GM23338 (cell line): Measurements from ENCODE around the gene KCNMA1. TPM values are rescaled to one million over a fixed set of nuclear protein-coding genes. Genes with fewer than 3 reads are reported as not detected.

ENCODE experiments used
- ATAC-seq: fragments of 200-7000 bp; cut with Tn5 transposase; 3 replicates; pipeline ENCODE4 v1.9.1; 2020
- DNase-seq: peaks from one replicate; pipeline ENCODE4 v3.0.0-alpha.2; 2015; ENCODE audit warnings: low spot score
- H2AFZ ChIP-seq: fragments of 200-600 bp; sonication (generic); 2 replicates; pipeline ENCODE4 v1.8.0; 2016; ENCODE audit warnings: antibody characterized with exemption, mild to moderate bottlenecking, moderate library complexity
- H3F3A ChIP-seq: fragments of 200-600 bp; sonication (generic); replicated peaks from 2 replicates; pipeline ENCODE4 v1.8.0; 2017; ENCODE audit warnings: antibody characterized with exemption, mixed run types, low read depth
- H3K27ac ChIP-seq: fragments of 200-600 bp; sonication (generic); 2 replicates; pipeline ENCODE4 v1.6.1; 2016; ENCODE audit warnings: low read depth
- H3K27me3 ChIP-seq: fragments of 200-600 bp; sonication (generic); 2 replicates; pipeline ENCODE4 v1.8.0; 2016; ENCODE audit warnings: mild to moderate bottlenecking, mixed run types, moderate library complexity; ENCODE audit not compliant: insufficient read depth
- H3K36me3 ChIP-seq: fragments of 200-600 bp; sonication (generic); 2 replicates; pipeline ENCODE4 v1.8.0; 2016; ENCODE audit warnings: mild to moderate bottlenecking; ENCODE audit not compliant: insufficient read depth
- H3K4me1 ChIP-seq: fragments of 200-600 bp; sonication (generic); 2 replicates; pipeline ENCODE4 v1.8.0; 2016; ENCODE audit warnings: mild to moderate bottlenecking, moderate library complexity; ENCODE audit not compliant: insufficient read depth
- H3K4me2 ChIP-seq: fragments of 200-600 bp; sonication (generic); 2 replicates; pipeline ENCODE4 v1.7.1; 2017; ENCODE audit warnings: mixed run types
- H3K4me3 ChIP-seq: fragments of 200-600 bp; sonication (generic); 2 replicates; pipeline ENCODE4 v1.6.1; 2016; ENCODE audit warnings: mixed run types
- H3K79me2 ChIP-seq: fragments of 200-600 bp; sonication (generic); replicated peaks from 2 replicates; pipeline ENCODE4 v1.8.0; 2017; ENCODE audit warnings: mild to moderate bottlenecking; ENCODE audit not compliant: insufficient read depth
- H3K9me2 ChIP-seq: fragments of 200-600 bp; sonication (generic); 2 replicates; pipeline ENCODE4 v1.8.0; 2017; ENCODE audit not compliant: insufficient read depth
- H4K20me1 ChIP-seq: fragments of 200-600 bp; sonication (generic); replicated peaks from 2 replicates; pipeline ENCODE4 v1.8.0; 2017; ENCODE audit warnings: mild to moderate bottlenecking; ENCODE audit not compliant: insufficient read depth
- H3K27ac Mint-ChIP-seq: 2 replicates; pipeline ENCODE4 v1.8.0; 2020; ENCODE audit warnings: inconsistent platforms, mild to moderate bottlenecking, moderate library complexity, mixed read lengths
- H3K27me3 Mint-ChIP-seq: 3 replicates; pipeline ENCODE4 v1.8.0; 2022; ENCODE audit warnings: low read depth, mild to moderate bottlenecking, moderate library complexity, mixed read lengths, inconsistent platforms; ENCODE audit not compliant: insufficient read depth, poor library complexity
- H3K36me3 Mint-ChIP-seq: 3 replicates; pipeline ENCODE4 v1.8.0; 2021; ENCODE audit warnings: low read depth, mild to moderate bottlenecking, inconsistent platforms, moderate library complexity, mixed read lengths
- H3K4me1 Mint-ChIP-seq: 3 replicates; pipeline ENCODE4 v1.8.0; 2020; ENCODE audit warnings: mild to moderate bottlenecking, inconsistent platforms, mixed read lengths
- H3K4me3 Mint-ChIP-seq: 3 replicates; pipeline ENCODE4 v1.8.0; 2021; ENCODE audit warnings: moderate library complexity, mild to moderate bottlenecking, inconsistent platforms, mixed read lengths
- H3K9me3 Mint-ChIP-seq: 3 replicates; pipeline ENCODE4 v1.8.0; 2020; ENCODE audit warnings: moderate library complexity, mild to moderate bottlenecking, inconsistent platforms, mixed read lengths
- CREB1 ChIP-seq: fragments of 250-450 bp; sonication (Bioruptor Pico); IDR thresholded peaks from 2 replicates; pipeline ENCODE4 v1.5.0; 2020; ENCODE audit warnings: low read depth, mild to moderate bottlenecking, moderate library complexity
- EZH2 ChIP-seq: fragments of 200-600 bp; sonication (generic); IDR thresholded peaks from one replicate; pipeline ENCODE4 v1.8.0; 2017; ENCODE audit warnings: antibody characterized with exemption, mild to moderate bottlenecking, low read depth; ENCODE audit not compliant: unreplicated experiment
- EZH2phosphoT487 ChIP-seq: fragments of 200-600 bp; sonication (generic); IDR thresholded peaks from one replicate; pipeline ENCODE4 v1.8.1; 2018; ENCODE audit warnings: antibody characterized with exemption; ENCODE audit not compliant: unreplicated experiment
- JUNB ChIP-seq: IDR thresholded peaks from one replicate; pipeline ENCODE4 v1.6.1; 2016; ENCODE audit warnings: antibody characterized with exemption; ENCODE audit not compliant: unreplicated experiment
- NANOG ChIP-seq: IDR thresholded peaks from 2 replicates; pipeline ENCODE4 v1.6.1; 2016; ENCODE audit warnings: antibody characterized with exemption, borderline replicate concordance
- POLR2AphosphoS5 ChIP-seq: IDR thresholded peaks from 2 replicates; pipeline ENCODE4 v1.6.1; 2016; ENCODE audit warnings: antibody characterized with exemption, low read depth
- STAT1 ChIP-seq: IDR thresholded peaks from one replicate; pipeline ENCODE4 v1.6.1; 2016; ENCODE audit warnings: antibody characterized with exemption; ENCODE audit not compliant: unreplicated experiment
- ZNF114 ChIP-seq: fragments of 250-450 bp; sonication (Bioruptor Pico); IDR thresholded peaks from 2 replicates; pipeline ENCODE4 v1.5.0; 2020; ENCODE audit warnings: mild to moderate bottlenecking, moderate library complexity
- ZNF331 ChIP-seq: fragments of 250-450 bp; sonication (Bioruptor Pico); IDR thresholded peaks from 2 replicates; pipeline ENCODE4 v1.5.0; 2020; ENCODE audit warnings: low read depth, mild to moderate bottlenecking, moderate library complexity
- polyA plus RNA-seq: library from polyadenylated mRNA; unstranded; fragments of >200 nt; fragmentation: Nextera tagmentation; extraction: Ambion mirVana; gene quantifications from 2 replicates; pipeline ENCODE4 v1.2.1, GENCODE V29; 2016
- total RNA-seq: library from RNA; depleted of rRNA; stranded (reverse); fragments of >200 nt; shearing (Covaris generic); gene quantifications from 2 replicates; pipeline ENCODE4 v1.2.3, GENCODE V29; 2014
- TF ChIP-seq, protein P1 (sequence below): fragments of 250-450 bp; sonication (Bioruptor Pico); IDR thresholded peaks from 2 replicates; pipeline ENCODE4 v1.5.0; 2020; ENCODE audit warnings: mild to moderate bottlenecking, moderate library complexity
- TF ChIP-seq, protein P2 (sequence below), 2 experiments: fragments of 200-600 bp in 1 of 2; sonication (generic) in 1 of 2; conservative IDR thresholded peaks; 2 replicates each; pipeline versions ENCODE4 v1.5.1 to v1.6.1; 2016 to 2017; ENCODE audit warnings: antibody characterized with exemption in 2 of 2, low read depth in 2 of 2, mild to moderate bottlenecking in 2 of 2, moderate library complexity in 1 of 2
- TF ChIP-seq, protein P3 (sequence below): IDR thresholded peaks from 2 replicates; pipeline ENCODE4 v1.6.1; 2016; ENCODE audit warnings: antibody characterized with exemption
- TF ChIP-seq, protein P4 (sequence below): IDR thresholded peaks from one replicate; pipeline ENCODE4 v1.6.1; 2018; ENCODE audit warnings: antibody characterized with exemption; ENCODE audit not compliant: unreplicated experiment

KCNMA1 gene
- total and polyA plus RNA-seq, 2 experiments from 2014 or later, result 8.2 to 9.0 TPM

DNA sequence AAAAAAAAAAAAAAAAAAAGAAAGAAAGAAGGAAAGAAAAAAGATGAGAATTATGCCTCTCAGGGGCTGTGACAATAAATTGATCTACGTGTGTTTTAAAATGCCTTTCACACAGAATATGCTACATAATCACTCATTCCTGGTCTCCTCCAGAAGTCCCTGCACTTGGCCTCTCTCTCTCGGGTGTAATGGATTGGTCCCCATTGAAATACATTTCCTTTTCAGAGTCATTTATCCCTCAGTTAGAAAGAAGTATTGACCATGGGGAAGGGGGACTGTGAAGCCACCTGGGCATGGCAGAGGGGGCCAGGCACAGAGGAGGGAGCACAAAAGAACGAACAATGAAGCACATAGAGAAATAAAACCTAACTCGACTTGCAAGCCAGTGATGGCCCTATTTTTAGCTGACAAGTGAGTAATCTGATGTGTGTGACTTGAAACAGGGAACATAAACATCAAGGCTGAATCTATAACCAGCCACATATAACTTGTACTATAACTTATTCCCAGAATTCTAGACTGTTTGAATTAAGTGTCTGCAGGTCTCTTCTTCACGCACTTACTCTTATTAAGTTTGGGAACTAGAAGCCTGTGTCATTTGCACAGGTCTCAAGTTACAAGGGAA lies 490.8 kb downstream of the KCNMA1 start:
- H3K4me3 ChIP-seq, result no peak overlapping the region
- no peaks in the 10 kb centered on the region for H3F3A ChIP-seq
- H3K36me3 ChIP-seq, result no peaks in the 10 kb centered on the region
- no peaks in the 10 kb centered on the region; the same call in 1 of the 2 replicates for H4K20me1 ChIP-seq
- no peak overlapping the region for H3K27ac ChIP-seq
- ATAC-seq (no peak), DNase-seq (no peak)
- Mint-ChIP-seq H3K4me3 (no peak overlapping the region), H3K9me3 (no peaks in the 10 kb centered on the region), H3K27ac (no peak overlapping the region), H3K4me1 (peaks cover 32% of the 10 kb centered on the region), H3K27me3 (peaks cover 2% of the 10 kb centered on the region), H3K36me3 (no peaks in the 10 kb centered on the region)
- no peaks in the 10 kb centered on the region for H3K9me2 ChIP-seq
- H3K27me3 ChIP-seq, result no peaks in the 10 kb centered on the region
- no peak for TF ChIP-seq STAT1
- no peak for TF ChIP-seq NANOG
- TF ChIP-seq EZH2, result no peak
- TF ChIP-seq, protein P1, sequence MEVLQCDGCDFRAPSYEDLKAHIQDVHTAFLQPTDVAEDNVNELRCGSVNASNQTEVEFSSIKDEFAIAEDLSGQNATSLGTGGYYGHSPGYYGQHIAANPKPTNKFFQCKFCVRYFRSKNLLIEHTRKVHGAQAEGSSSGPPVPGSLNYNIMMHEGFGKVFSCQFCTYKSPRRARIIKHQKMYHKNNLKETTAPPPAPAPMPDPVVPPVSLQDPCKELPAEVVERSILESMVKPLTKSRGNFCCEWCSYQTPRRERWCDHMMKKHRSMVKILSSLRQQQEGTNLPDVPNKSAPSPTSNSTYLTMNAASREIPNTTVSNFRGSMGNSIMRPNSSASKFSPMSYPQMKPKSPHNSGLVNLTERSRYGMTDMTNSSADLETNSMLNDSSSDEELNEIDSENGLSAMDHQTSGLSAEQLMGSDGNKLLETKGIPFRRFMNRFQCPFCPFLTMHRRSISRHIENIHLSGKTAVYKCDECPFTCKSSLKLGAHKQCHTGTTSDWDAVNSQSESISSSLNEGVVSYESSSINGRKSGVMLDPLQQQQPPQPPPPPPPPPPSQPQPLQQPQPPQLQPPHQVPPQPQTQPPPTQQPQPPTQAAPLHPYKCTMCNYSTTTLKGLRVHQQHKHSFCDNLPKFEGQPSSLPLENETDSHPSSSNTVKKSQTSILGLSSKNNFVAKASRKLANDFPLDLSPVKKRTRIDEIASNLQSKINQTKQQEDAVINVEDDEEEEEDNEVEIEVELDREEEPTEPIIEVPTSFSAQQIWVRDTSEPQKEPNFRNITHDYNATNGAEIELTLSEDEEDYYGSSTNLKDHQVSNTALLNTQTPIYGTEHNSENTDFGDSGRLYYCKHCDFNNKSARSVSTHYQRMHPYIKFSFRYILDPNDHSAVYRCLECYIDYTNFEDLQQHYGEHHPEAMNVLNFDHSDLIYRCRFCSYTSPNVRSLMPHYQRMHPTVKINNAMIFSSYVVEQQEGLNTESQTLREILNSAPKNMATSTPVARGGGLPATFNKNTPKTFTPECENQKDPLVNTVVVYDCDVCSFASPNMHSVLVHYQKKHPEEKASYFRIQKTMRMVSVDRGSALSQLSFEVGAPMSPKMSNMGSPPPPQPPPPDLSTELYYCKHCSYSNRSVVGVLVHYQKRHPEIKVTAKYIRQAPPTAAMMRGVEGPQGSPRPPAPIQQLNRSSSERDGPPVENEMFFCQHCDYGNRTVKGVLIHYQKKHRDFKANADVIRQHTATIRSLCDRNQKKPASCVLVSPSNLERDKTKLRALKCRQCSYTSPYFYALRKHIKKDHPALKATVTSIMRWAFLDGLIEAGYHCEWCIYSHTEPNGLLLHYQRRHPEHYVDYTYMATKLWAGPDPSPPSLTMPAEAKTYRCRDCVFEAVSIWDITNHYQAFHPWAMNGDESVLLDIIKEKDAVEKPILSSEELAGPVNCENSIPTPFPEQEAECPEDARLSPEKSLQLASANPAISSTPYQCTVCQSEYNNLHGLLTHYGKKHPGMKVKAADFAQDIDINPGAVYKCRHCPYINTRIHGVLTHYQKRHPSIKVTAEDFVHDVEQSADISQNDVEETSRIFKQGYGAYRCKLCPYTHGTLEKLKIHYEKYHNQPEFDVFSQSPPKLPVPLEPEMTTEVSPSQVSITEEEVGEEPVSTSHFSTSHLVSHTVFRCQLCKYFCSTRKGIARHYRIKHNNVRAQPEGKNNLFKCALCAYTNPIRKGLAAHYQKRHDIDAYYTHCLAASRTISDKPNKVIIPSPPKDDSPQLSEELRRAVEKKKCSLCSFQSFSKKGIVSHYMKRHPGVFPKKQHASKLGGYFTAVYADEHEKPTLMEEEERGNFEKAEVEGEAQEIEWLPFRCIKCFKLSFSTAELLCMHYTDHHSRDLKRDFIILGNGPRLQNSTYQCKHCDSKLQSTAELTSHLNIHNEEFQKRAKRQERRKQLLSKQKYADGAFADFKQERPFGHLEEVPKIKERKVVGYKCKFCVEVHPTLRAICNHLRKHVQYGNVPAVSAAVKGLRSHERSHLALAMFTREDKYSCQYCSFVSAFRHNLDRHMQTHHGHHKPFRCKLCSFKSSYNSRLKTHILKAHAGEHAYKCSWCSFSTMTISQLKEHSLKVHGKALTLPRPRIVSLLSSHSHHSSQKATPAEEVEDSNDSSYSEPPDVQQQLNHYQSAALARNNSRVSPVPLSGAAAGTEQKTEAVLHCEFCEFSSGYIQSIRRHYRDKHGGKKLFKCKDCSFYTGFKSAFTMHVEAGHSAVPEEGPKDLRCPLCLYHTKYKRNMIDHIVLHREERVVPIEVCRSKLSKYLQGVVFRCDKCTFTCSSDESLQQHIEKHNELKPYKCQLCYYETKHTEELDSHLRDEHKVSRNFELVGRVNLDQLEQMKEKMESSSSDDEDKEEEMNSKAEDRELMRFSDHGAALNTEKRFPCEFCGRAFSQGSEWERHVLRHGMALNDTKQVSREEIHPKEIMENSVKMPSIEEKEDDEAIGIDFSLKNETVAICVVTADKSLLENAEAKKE (CRISPR knock-in tag), result no peak
- TF ChIP-seq ZNF114, result no peak
- TF ChIP-seq, protein P2, sequence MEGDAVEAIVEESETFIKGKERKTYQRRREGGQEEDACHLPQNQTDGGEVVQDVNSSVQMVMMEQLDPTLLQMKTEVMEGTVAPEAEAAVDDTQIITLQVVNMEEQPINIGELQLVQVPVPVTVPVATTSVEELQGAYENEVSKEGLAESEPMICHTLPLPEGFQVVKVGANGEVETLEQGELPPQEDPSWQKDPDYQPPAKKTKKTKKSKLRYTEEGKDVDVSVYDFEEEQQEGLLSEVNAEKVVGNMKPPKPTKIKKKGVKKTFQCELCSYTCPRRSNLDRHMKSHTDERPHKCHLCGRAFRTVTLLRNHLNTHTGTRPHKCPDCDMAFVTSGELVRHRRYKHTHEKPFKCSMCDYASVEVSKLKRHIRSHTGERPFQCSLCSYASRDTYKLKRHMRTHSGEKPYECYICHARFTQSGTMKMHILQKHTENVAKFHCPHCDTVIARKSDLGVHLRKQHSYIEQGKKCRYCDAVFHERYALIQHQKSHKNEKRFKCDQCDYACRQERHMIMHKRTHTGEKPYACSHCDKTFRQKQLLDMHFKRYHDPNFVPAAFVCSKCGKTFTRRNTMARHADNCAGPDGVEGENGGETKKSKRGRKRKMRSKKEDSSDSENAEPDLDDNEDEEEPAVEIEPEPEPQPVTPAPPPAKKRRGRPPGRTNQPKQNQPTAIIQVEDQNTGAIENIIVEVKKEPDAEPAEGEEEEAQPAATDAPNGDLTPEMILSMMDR (conservative IDR thresholded peaks at IDR 0.05; ENCODE audit: low read depth in 2 of 2), result no peak
- no peak for TF ChIP-seq CREB1 (CRISPR knock-in tag)
- TF ChIP-seq, protein P3, sequence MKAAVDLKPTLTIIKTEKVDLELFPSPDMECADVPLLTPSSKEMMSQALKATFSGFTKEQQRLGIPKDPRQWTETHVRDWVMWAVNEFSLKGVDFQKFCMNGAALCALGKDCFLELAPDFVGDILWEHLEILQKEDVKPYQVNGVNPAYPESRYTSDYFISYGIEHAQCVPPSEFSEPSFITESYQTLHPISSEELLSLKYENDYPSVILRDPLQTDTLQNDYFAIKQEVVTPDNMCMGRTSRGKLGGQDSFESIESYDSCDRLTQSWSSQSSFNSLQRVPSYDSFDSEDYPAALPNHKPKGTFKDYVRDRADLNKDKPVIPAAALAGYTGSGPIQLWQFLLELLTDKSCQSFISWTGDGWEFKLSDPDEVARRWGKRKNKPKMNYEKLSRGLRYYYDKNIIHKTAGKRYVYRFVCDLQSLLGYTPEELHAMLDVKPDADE, result no peak
- TF ChIP-seq POLR2AphosphoS5, result no peak
- no peak for TF ChIP-seq EZH2phosphoT487
- TF ChIP-seq, protein P4, sequence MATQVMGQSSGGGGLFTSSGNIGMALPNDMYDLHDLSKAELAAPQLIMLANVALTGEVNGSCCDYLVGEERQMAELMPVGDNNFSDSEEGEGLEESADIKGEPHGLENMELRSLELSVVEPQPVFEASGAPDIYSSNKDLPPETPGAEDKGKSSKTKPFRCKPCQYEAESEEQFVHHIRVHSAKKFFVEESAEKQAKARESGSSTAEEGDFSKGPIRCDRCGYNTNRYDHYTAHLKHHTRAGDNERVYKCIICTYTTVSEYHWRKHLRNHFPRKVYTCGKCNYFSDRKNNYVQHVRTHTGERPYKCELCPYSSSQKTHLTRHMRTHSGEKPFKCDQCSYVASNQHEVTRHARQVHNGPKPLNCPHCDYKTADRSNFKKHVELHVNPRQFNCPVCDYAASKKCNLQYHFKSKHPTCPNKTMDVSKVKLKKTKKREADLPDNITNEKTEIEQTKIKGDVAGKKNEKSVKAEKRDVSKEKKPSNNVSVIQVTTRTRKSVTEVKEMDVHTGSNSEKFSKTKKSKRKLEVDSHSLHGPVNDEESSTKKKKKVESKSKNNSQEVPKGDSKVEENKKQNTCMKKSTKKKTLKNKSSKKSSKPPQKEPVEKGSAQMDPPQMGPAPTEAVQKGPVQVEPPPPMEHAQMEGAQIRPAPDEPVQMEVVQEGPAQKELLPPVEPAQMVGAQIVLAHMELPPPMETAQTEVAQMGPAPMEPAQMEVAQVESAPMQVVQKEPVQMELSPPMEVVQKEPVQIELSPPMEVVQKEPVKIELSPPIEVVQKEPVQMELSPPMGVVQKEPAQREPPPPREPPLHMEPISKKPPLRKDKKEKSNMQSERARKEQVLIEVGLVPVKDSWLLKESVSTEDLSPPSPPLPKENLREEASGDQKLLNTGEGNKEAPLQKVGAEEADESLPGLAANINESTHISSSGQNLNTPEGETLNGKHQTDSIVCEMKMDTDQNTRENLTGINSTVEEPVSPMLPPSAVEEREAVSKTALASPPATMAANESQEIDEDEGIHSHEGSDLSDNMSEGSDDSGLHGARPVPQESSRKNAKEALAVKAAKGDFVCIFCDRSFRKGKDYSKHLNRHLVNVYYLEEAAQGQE, result no peak
- no peak for TF ChIP-seq JUNB
- TF ChIP-seq ZNF331 (CRISPR knock-in tag), result no peak
- H2AFZ ChIP-seq, result no peak overlapping the region
- H3K79me2 ChIP-seq, result no peaks in the 10 kb centered on the region
- peaks cover 26% of the 10 kb centered on the region for H3K4me1 ChIP-seq
- H3K4me2 ChIP-seq, result no peak overlapping the region
